HL-60 (cell line): ENCODE data around the gene NCBP3.

Experiments used
- DNase-seq, 2 experiments: peaks; one replicate each; pipeline ENCODE4 v3.0.0-alpha.2; 2010 to 2020; ENCODE audit warnings: low read depth in 1 of 2, low spot score in 1 of 2
- H3K27ac ChIP-seq: fragments of 250-450 bp; sonication (Bioruptor Pico); replicated peaks from 2 replicates; pipeline ENCODE4 v1.5.1; 2020; ENCODE audit warnings: mild to moderate bottlenecking, moderate library complexity
- H3K27me3 ChIP-seq: fragments of 250-450 bp; sonication (Bioruptor Pico); 2 replicates; pipeline ENCODE4 v1.5.1; 2021; ENCODE audit warnings: mild to moderate bottlenecking, moderate library complexity; ENCODE audit not compliant: insufficient read depth, poor library complexity, severe bottlenecking
- H3K4me3 ChIP-seq: replicated peaks from 2 replicates; pipeline ENCODE4 v1.5.1; 2011; ENCODE audit warnings: mild to moderate bottlenecking, control low read depth, low read length; ENCODE audit not compliant: insufficient read depth
- GABPA ChIP-seq: IDR thresholded peaks from 2 replicates; pipeline ENCODE4 v1.6.1; 2012; ENCODE audit warnings: low read depth
- POLR2AphosphoS5 ChIP-seq: IDR thresholded peaks from 2 replicates; pipeline ENCODE4 v1.6.1; 2012; ENCODE audit warnings: low read depth
- SPI1 ChIP-seq: IDR thresholded peaks from 2 replicates; pipeline ENCODE4 v1.6.1; 2012; ENCODE audit warnings: low read depth, mild to moderate bottlenecking, borderline replicate concordance
- TF ChIP-seq, protein P1 (sequence below): IDR thresholded peaks from 2 replicates; pipeline ENCODE4 v1.6.1; 2012; ENCODE audit warnings: low read depth; ENCODE audit not compliant: insufficient replicate concordance
- TF ChIP-seq, protein P2 (sequence below): IDR thresholded peaks from one replicate; pipeline ENCODE4 v1.5.1; 2011; ENCODE audit warnings: low read length, control low read depth, inconsistent platforms; ENCODE audit not compliant: insufficient read depth

The NCBP3 gene

DNA sequence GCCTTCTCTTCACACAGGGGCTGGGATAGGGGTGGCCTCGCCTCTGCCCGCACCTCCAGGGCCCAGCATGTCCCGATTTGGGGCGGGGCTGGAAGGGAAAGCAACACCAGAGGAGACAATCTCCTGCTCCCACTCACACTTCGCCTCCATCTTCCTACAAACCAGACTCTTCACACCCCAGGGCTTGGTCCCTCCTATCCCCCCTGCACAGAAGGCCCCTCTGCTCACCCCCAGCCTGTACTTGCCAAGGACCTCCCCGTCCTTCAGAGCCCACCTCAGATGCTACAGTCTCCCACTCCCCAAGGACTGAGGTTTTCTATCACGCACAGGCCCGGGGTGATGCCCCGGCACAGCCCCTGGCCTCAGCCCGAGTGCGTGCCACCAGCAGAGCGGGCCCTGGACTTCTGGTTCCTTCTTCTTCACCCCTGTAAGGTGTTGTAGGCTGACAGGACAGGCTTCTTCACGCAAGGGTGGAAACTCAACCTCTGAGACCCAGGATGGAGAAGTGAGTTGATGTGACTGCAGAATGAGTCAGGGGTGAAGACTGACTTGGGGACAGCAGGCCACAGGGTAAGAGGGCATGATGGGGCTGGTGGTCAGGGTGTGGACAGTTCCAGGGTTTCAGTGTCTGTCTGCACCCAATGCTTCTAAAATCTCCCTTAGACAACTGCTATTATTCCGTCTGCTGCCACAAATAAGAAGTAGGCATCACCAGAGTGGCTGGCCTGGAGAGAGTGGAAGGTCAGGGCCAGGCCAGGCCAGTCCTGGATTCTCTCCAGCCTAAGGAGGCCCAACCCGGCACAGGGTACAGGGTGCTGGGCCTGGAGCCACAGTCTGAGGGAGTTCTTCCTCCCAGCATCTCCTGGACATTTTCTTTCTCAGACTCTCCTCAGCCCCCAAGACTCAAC is 47.5 kb downstream of the NCBP3 start:
- no peak for TF ChIP-seq SPI1
- no peak for TF ChIP-seq POLR2AphosphoS5
- Histone ChIP-seq H3K4me3 (no peak overlapping the region), H3K27ac (no peak overlapping the region; the same call in none of the 2 replicates), H3K27me3 (no peaks in the 10 kb centered on the region)
- no peak for DNase-seq

DNA sequence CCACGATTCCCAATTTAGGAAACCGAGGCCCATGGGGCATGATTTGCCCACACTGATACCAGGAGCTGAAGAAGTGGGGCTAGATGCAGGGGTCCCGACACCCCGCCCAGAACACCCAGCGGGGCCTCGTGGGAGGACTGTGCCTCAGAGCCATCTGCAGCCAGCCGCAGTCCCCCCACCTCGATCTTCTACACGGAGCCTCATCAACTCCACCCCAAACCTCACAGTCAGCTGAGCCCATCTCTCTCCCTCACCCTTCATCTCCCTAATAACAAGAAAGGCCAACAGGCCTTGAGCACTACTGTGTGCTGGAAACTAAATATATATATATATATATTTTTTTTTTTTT is 49.2 kb downstream of the NCBP3 start:
- Histone ChIP-seq H3K4me3 (no peak overlapping the region), H3K27ac (no peak overlapping the region), H3K27me3 (no peaks in the 10 kb centered on the region)
- DNase-seq, result no peak
- TF ChIP-seq, protein P1, sequence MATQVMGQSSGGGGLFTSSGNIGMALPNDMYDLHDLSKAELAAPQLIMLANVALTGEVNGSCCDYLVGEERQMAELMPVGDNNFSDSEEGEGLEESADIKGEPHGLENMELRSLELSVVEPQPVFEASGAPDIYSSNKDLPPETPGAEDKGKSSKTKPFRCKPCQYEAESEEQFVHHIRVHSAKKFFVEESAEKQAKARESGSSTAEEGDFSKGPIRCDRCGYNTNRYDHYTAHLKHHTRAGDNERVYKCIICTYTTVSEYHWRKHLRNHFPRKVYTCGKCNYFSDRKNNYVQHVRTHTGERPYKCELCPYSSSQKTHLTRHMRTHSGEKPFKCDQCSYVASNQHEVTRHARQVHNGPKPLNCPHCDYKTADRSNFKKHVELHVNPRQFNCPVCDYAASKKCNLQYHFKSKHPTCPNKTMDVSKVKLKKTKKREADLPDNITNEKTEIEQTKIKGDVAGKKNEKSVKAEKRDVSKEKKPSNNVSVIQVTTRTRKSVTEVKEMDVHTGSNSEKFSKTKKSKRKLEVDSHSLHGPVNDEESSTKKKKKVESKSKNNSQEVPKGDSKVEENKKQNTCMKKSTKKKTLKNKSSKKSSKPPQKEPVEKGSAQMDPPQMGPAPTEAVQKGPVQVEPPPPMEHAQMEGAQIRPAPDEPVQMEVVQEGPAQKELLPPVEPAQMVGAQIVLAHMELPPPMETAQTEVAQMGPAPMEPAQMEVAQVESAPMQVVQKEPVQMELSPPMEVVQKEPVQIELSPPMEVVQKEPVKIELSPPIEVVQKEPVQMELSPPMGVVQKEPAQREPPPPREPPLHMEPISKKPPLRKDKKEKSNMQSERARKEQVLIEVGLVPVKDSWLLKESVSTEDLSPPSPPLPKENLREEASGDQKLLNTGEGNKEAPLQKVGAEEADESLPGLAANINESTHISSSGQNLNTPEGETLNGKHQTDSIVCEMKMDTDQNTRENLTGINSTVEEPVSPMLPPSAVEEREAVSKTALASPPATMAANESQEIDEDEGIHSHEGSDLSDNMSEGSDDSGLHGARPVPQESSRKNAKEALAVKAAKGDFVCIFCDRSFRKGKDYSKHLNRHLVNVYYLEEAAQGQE, result no peak
- no peak for TF ChIP-seq POLR2AphosphoS5
- TF ChIP-seq GABPA, result no peak
- TF ChIP-seq, protein P2, sequence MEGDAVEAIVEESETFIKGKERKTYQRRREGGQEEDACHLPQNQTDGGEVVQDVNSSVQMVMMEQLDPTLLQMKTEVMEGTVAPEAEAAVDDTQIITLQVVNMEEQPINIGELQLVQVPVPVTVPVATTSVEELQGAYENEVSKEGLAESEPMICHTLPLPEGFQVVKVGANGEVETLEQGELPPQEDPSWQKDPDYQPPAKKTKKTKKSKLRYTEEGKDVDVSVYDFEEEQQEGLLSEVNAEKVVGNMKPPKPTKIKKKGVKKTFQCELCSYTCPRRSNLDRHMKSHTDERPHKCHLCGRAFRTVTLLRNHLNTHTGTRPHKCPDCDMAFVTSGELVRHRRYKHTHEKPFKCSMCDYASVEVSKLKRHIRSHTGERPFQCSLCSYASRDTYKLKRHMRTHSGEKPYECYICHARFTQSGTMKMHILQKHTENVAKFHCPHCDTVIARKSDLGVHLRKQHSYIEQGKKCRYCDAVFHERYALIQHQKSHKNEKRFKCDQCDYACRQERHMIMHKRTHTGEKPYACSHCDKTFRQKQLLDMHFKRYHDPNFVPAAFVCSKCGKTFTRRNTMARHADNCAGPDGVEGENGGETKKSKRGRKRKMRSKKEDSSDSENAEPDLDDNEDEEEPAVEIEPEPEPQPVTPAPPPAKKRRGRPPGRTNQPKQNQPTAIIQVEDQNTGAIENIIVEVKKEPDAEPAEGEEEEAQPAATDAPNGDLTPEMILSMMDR, result no peak
- TF ChIP-seq SPI1, result no peak

DNA sequence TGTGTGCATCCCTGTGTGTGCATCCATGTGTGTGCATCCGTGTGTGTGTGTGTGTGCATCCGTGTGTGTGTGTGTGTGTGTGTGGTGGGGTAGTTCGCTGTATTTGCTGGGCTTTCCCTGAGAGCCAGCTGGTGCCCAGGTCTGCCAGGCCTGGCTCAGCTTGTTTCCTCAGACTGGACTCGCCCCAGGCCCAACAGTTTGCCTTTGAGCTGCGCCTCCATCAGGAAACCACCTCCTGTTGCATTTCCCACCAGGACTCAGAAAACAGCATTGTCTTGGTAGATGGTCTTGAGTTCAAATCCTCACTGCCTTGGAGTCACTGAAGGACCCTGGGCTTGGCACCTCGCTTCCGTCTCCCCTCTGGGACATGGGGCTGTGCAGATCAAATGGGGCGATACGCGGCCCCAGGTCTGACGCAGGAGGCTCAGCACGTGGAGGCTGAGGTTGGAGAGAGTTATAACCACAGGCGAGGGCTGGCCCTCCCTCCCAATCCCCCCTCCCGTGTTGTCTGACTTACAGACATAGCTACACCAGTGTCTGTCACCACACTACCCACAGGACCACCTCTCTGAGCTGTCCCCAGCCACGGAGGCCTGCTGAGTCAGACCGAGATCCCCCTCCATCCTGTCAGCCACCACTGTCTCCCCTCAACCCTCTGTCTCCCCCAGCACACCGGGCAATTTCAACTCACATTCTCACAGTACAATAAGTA is 49.8 kb downstream of the NCBP3 start:
- no peak for TF ChIP-seq POLR2AphosphoS5
- no peak for TF ChIP-seq GABPA
- TF ChIP-seq SPI1, result no peak
- TF ChIP-seq, protein P2, result no peak
- TF ChIP-seq, protein P1, result no peak
- DNase-seq, result no peak
- no peaks in the 10 kb centered on the region for H3K27me3 ChIP-seq
- H3K27ac ChIP-seq, result no peak overlapping the region
- H3K4me3 ChIP-seq, result no peak overlapping the region

DNA sequence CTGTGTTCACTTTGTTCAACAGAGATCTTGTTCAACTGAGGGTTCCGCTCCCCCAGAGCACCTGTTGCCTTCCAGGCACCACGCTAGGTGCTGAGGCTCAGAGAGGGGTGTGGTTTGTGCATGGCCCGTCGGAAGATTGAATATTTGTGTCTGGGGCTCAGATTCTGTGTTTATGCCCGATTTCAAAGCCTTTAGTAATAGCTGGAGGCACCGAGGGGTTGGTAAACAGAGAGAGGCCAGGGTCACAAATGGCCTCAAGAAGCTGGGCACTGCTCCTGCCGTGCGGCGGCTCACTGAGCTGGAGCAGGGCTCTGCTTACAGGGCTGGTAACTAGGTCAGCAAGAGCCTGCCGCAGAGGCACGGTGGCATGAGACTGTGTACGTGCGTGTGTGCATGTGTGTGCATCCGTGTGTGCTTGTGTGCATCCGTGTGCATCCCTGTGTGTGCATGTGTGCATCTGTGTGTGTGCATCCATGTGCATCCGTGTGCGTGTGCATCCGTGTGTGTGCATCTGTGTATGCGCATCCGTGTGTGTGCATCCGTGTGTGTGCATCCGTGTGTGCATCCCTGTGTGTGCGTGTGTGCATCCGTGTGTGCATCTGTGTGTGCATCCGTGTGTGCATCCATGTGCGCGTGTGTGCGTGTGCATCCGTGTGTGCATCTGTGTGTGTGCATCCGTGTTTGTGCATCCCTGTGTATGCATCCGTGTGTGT is 50.5 kb downstream of the NCBP3 start:
- Histone ChIP-seq H3K4me3 (no peak overlapping the region), H3K27me3 (no peaks in the 10 kb centered on the region), H3K27ac (no peak overlapping the region)
- TF ChIP-seq, protein P2, result no peak
- TF ChIP-seq, protein P1, result no peak
- TF ChIP-seq POLR2AphosphoS5, result no peak
- no peak for TF ChIP-seq GABPA
- TF ChIP-seq SPI1, result no peak
- DNase-seq, result no peak
